K562 (cell line): ENCODE data around the gene HEG1.

Experiments
- C11orf30 ChIP-seq: fragments of 450-650 bp; IDR thresholded peaks from 2 replicates; pipeline ENCODE4 v1.6.1; 2016; ENCODE audit warnings: low read depth, mild to moderate bottlenecking
- CTCF ChIP-seq, 3 experiments: IDR thresholded peaks in 2 of 3; conservative IDR thresholded peaks in 1 of 3; 2 replicates each; pipeline ENCODE4 v1.5.1; 2011 to 2012; ENCODE audit warnings: low read length in 3 of 3, mild to moderate bottlenecking in 3 of 3, control low read depth in 2 of 3, improper control_type of control experiment in 1 of 3, inconsistent platforms in 1 of 3, low read depth in 1 of 3, mixed read lengths in 1 of 3, moderate library complexity in 1 of 3; ENCODE audit not compliant: insufficient read depth in 2 of 3
- DDX20 ChIP-seq: fragments of 450-650 bp; IDR thresholded peaks from 2 replicates; pipeline ENCODE4 v1.6.1; 2016; ENCODE audit warnings: missing genetic modification characterization, low read depth, mild to moderate bottlenecking, missing compliant biosample characterization, moderate library complexity
- E2F4 ChIP-seq: sonication (generic); formaldehyde crosslinking; IDR thresholded peaks from 2 replicates; pipeline ENCODE4 v1.8.0; 2022; ENCODE audit warnings: mild to moderate bottlenecking, low read depth, missing genetic modification reagents
- ILK ChIP-seq: fragments of 450-650 bp; IDR thresholded peaks from 2 replicates; pipeline ENCODE4 v1.6.1; 2016; ENCODE audit warnings: missing genetic modification characterization, low read depth, mild to moderate bottlenecking, missing compliant biosample characterization, moderate library complexity, borderline replicate concordance
- KDM5B ChIP-seq: fragments of 200-600 bp; sonication (generic); IDR thresholded peaks from 2 replicates; pipeline ENCODE4 v1.6.1; 2012; ENCODE audit warnings: low read depth, mild to moderate bottlenecking, moderate library complexity, low read length, control low read depth, inconsistent platforms; ENCODE audit not compliant: insufficient replicate concordance
- MAFK ChIP-seq: IDR thresholded peaks from 2 replicates; pipeline ENCODE4 v1.6.1; 2011; ENCODE audit warnings: low read length, improper control_type of control experiment
- NKRF ChIP-seq: fragments of 450-650 bp; IDR thresholded peaks from 2 replicates; pipeline ENCODE4 v1.6.1; 2016; ENCODE audit warnings: borderline replicate concordance
- RFX5 ChIP-seq: IDR thresholded peaks from 2 replicates; pipeline ENCODE4 v1.6.1; 2011; ENCODE audit warnings: low read depth, mild to moderate bottlenecking, improper control_type of control experiment, low read length
- SFPQ ChIP-seq: fragments of 200-400 bp; formaldehyde crosslinking; IDR thresholded peaks from 2 replicates; pipeline ENCODE4 v1.6.1; 2017; ENCODE audit warnings: mild to moderate bottlenecking, low read depth, low read length, moderate library complexity
- SMAD3 ChIP-seq: fragments of 450-650 bp; formaldehyde crosslinking; conservative IDR thresholded peaks from 2 replicates; pipeline ENCODE4 v1.4.0; 2020; ENCODE audit warnings: mild to moderate bottlenecking
- SNAPC5 ChIP-seq: fragments of 250-450 bp; sonication (Bioruptor Pico); IDR thresholded peaks from 2 replicates; pipeline ENCODE4 v1.8.0; 2021; ENCODE audit warnings: moderate library complexity, mild to moderate bottlenecking, inconsistent platforms
- ZNF449 ChIP-seq: fragments of 250-450 bp; sonication (Bioruptor Pico); IDR thresholded peaks from 2 replicates; pipeline ENCODE4 v1.8.0; 2022; ENCODE audit warnings: moderate library complexity, mild to moderate bottlenecking, inconsistent platforms

- TF ChIP-seq NKRF (no peak), ILK (no peak), SNAPC5 (CRISPR knock-in tag) (no peak), CTCF (IDR thresholded peaks at IDR 0.05 in 2 of 3, conservative IDR thresholded peaks at IDR 0.05 in 1 of 3; ENCODE audit: insufficient read depth in 2 of 3, low read depth in 1 of 3, low read length in 3 of 3) (no peak), KDM5B (no peak), RFX5 (no peak), E2F4 (no peak), SMAD3 (CRISPR knock-in tag) (no peak), DDX20 (no peak), ZNF449 (CRISPR knock-in tag) (no peak), C11orf30 (no peak), MAFK (no peak), SFPQ (no peak)
Measured at GRCh38 chr3:125022206-125022605, 33.6 kb downstream of the HEG1 start.
